Kidney (tissue), 14 donors: ENCODE measurements around the gene LRBA. TPM values are rescaled to one million over a fixed set of nuclear protein-coding genes. Genes with fewer than 3 reads are reported as not detected.

ENCODE experiments used
- DNase-seq, 5 donors: peaks; one replicate each; pipeline ENCODE4 v3.0.0-alpha.2; 2013 to 2020
- FAIRE-seq: peaks from 2 replicates; lab custom pipeline; 2012; peaks lifted over from hg19 to GRCh38; lab: Jason Lieb, UNC
- H3K27ac ChIP-seq, 2 donors: one replicate each; pipeline ENCODE4 v1.7.0; 2013; ENCODE audit warnings: low read depth in 2 of 2, low read length in 2 of 2, inconsistent platforms in 1 of 2
- H3K27me3 ChIP-seq: one replicate; pipeline ENCODE4 v1.7.1; 2013; ENCODE audit warnings: low read length, inconsistent platforms; ENCODE audit not compliant: control insufficient read depth, insufficient read depth
- H3K36me3 ChIP-seq, 3 donors: one replicate each; pipeline versions ENCODE4 v1.7.0 to v1.7.1; 2013; ENCODE audit warnings: low read length in 3 of 3, control low read depth in 1 of 3, inconsistent platforms in 1 of 3; ENCODE audit not compliant: insufficient read depth in 3 of 3, control insufficient read depth in 2 of 3
- H3K4me1 ChIP-seq, 3 donors: one replicate each; pipeline versions ENCODE4 v1.7.0 to v1.7.1; 2013; ENCODE audit warnings: low read length in 3 of 3, inconsistent platforms in 1 of 3, low read depth in 1 of 3; ENCODE audit not compliant: control insufficient read depth in 2 of 3, insufficient read depth in 2 of 3
- H3K4me3 ChIP-seq, 3 donors: one replicate each; pipeline versions ENCODE4 v1.7.0 to v1.8.1; 2013; ENCODE audit warnings: low read length in 3 of 3, control low read depth in 1 of 3, inconsistent platforms in 1 of 3
- H3K9ac ChIP-seq, 3 donors: one replicate each; pipeline versions ENCODE4 v1.7.0 to v1.7.1; 2013; ENCODE audit warnings: low read length in 3 of 3, control low read depth in 1 of 3, inconsistent platforms in 1 of 3
- H3K9me3 ChIP-seq, 3 donors: one replicate each; pipeline versions ENCODE4 v1.7.0 to v1.7.1; 2013; ENCODE audit warnings: low read length in 3 of 3, control low read depth in 1 of 3, inconsistent platforms in 1 of 3; ENCODE audit not compliant: control insufficient read depth in 2 of 3, insufficient read depth in 1 of 3
- intact Hi-C: fragments of 100-400 bp; cut with DNase I; formaldehyde crosslinking; loops from one replicate; pipeline ENCODE4 v1.11.1; 2022
- polyA plus RNA-seq: library from polyadenylated mRNA; stranded (reverse); fragments of 350-450 nt; fragmentation: Illumina TruSeq; extraction: RNeasy Lipid Tissue Mini Kit (QIAGEN cat#74804); gene quantifications from one replicate; pipeline ENCODE4 v1.2.3, GENCODE V29; 2014; ENCODE audit warnings: low read depth, low replicate concordance; ENCODE audit not compliant: insufficient read depth
- total RNA-seq: library from RNA; stranded (reverse); fragmentation: NEBNext Ultra II Directional; extraction: Animal tissue kit (Norgen Biotek cat#: 25700); gene quantifications from one replicate; pipeline ENCODE4 v1.2.1, GENCODE V29; 2021
- TF ChIP-seq, protein P1 (sequence below): IDR thresholded peaks from 3 replicates; pipeline ENCODE4 v1.5.1; 2012; ENCODE audit warnings: mild to moderate bottlenecking, moderate library complexity, borderline replicate concordance; ENCODE audit not compliant: insufficient read depth; ENCODE audit errors: extremely low read depth
- donor health status: control.
- donor health status: control.
- donor health status: control.
- donor health status: control.
- donor health status: control.
- donor health status: DM: yes; HTN: yes; CAD: no.
- donor health status: Normal renal cell carcinoma (clear cell type).

The LRBA gene
- total and polyA plus RNA-seq, 2 donors from 2014 or later, result 20.3 to 76.7 TPM

GRCh38 chr4:151038452-151039157 is 23.5 kb upstream of the LRBA start:
- DNase-seq (no peak), FAIRE-seq (no peak)
- H3K36me3 ChIP-seq, result no peaks in the 10 kb centered on the region
- intact Hi-C loops, result no loop called here
- H3K9ac ChIP-seq, result no peak overlapping the region
- no peaks in the 10 kb centered on the region for H3K4me1 ChIP-seq
- H3K9me3 ChIP-seq, result no peaks in the 10 kb centered on the region
- no peak overlapping the region for H3K27ac ChIP-seq
- no peak overlapping the region for H3K4me3 ChIP-seq
- H3K27me3 ChIP-seq, result no peaks in the 10 kb centered on the region
- TF ChIP-seq, protein P1, sequence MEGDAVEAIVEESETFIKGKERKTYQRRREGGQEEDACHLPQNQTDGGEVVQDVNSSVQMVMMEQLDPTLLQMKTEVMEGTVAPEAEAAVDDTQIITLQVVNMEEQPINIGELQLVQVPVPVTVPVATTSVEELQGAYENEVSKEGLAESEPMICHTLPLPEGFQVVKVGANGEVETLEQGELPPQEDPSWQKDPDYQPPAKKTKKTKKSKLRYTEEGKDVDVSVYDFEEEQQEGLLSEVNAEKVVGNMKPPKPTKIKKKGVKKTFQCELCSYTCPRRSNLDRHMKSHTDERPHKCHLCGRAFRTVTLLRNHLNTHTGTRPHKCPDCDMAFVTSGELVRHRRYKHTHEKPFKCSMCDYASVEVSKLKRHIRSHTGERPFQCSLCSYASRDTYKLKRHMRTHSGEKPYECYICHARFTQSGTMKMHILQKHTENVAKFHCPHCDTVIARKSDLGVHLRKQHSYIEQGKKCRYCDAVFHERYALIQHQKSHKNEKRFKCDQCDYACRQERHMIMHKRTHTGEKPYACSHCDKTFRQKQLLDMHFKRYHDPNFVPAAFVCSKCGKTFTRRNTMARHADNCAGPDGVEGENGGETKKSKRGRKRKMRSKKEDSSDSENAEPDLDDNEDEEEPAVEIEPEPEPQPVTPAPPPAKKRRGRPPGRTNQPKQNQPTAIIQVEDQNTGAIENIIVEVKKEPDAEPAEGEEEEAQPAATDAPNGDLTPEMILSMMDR, result no peak

DNA sequence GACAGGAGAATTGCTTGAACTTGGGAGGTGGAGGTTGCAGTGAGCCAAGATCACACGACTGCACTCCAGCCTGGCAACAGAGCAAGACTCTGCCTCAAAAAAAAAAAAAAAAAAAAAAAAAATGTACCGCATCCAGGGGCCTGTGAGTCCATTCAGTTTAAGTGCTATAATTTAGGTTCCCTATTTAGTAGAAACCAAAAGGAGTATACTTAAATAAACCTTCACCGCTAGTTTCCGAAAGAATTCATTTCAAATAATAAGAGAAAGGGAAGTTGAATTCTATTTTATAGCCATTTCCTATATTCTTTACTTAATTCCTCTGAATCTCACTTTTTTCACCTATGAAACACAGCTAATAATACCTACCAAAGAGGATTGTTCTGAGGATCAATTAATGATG is 20.8 kb upstream of the LRBA start:
- H3K27ac ChIP-seq, result no peak overlapping the region
- TF ChIP-seq, protein P1, result no peak

GRCh38 chr4:151035328-151035727 is 20.2 kb upstream of the LRBA start:
- TF ChIP-seq, protein P1, result no peak
- intact Hi-C loops, result no loop called here
- no peak for FAIRE-seq
- H3K4me3 ChIP-seq, result no peak overlapping the region
- no peaks in the 10 kb centered on the region for H3K9me3 ChIP-seq
- H3K27me3 ChIP-seq, result no peaks in the 10 kb centered on the region
- no peak overlapping the region for H3K27ac ChIP-seq
- H3K36me3 ChIP-seq, result no peaks in the 10 kb centered on the region
- no peak overlapping the region for H3K9ac ChIP-seq
- no peaks in the 10 kb centered on the region for H3K4me1 ChIP-seq
- peak in 1 of 5 donors; percentile 24 for DNase-seq

More for the DNA sequence above, 20.8 kb upstream of the LRBA start:
- no peaks in the 10 kb centered on the region for H3K9me3 ChIP-seq
- H3K9ac ChIP-seq, result no peak overlapping the region
- no peak overlapping the region for H3K4me3 ChIP-seq
- H3K36me3 ChIP-seq, result no peaks in the 10 kb centered on the region
- H3K27me3 ChIP-seq, result no peaks in the 10 kb centered on the region
- no peak for FAIRE-seq
- intact Hi-C loops, result no loop called here
- H3K4me1 ChIP-seq, result no peaks in the 10 kb centered on the region
- DNase-seq, result no peak
